Activated CD4-positive, alpha-beta T cell treated with anti-CD3 and anti-CD28 coated beads, Interleukin-10, Interleukin-2, amounts not matched to agents 100 ng/mL and 50 ng/mL, durations not matched to agents 16 hours and 8 hours (primary cell): ENCODE results near the gene LTBP2.
"Not testable (repeated sequence)": the region's sequence is repeated elsewhere in the genome, so short reads cannot be mapped to it uniquely, and the experiment has no call there.

Experiments
- DNase-seq: peaks from one replicate; pipeline ENCODE4 v3.0.0-alpha.2; 2020

The LTBP2 gene

GRCh38 chr14:74547331-74547927 is 64.6 kb downstream of the LTBP2 start:
- DNase-seq, result no peak

GRCh38 chr14:74546416-74546815 is 65.6 kb downstream of the LTBP2 start:
- DNase-seq, result no peak

- no peak for DNase-seq
Measured at GRCh38 chr14:74545386-74545785, 66.7 kb downstream of the LTBP2 start.

- DNase-seq, result no peak
Measured at GRCh38 chr14:74543771-74544438, 68.1 kb downstream of the LTBP2 start.

- no peak for DNase-seq
Measured at GRCh38 chr14:74542056-74542685, 69.9 kb downstream of the LTBP2 start.

- no peak for DNase-seq
Measured at GRCh38 chr14:74541225-74541624, 70.8 kb downstream of the LTBP2 start.

- no peak for DNase-seq
Measured at GRCh38 chr14:74539503-74539902, 72.5 kb downstream of the LTBP2 start.

- DNase-seq, result no peak
Measured at GRCh38 chr14:74538411-74539391, 73.3 kb downstream of the LTBP2 start.

GRCh38 chr14:74536336-74536735 is 75.7 kb downstream of the LTBP2 start:
- not testable (repeated sequence) for DNase-seq

GRCh38 chr14:74535756-74536325 is 76.2 kb downstream of the LTBP2 start:
- no peak for DNase-seq

- DNase-seq, result no peak
Measured at GRCh38 chr14:74533576-74533975, 78.5 kb downstream of the LTBP2 start.

- DNase-seq, result no peak
Measured at GRCh38 chr14:74532246-74532645, 79.8 kb downstream of the LTBP2 start.

- DNase-seq, result no peak
Measured at GRCh38 chr14:74531467-74531866, 80.6 kb downstream of the LTBP2 start.

GRCh38 chr14:74531006-74531405 is 81.0 kb downstream of the LTBP2 start:
- no peak for DNase-seq

GRCh38 chr14:74528886-74529285 is 83.2 kb downstream of the LTBP2 start:
- DNase-seq, result no peak

GRCh38 chr14:74528406-74528805 is 83.6 kb downstream of the LTBP2 start:
- no peak for DNase-seq

GRCh38 chr14:74527736-74528280 is 84.2 kb downstream of the LTBP2 start:
- no peak for DNase-seq

GRCh38 chr14:74526854-74527585 is 85.0 kb downstream of the LTBP2 start:
- DNase-seq, result no peak

GRCh38 chr14:74525361-74525851 is 86.6 kb downstream of the LTBP2 start:
- no peak for DNase-seq

GRCh38 chr14:74524812-74525135 is 87.3 kb downstream of the LTBP2 start:
- no peak for DNase-seq

- no peak for DNase-seq
Measured at GRCh38 chr14:74524076-74524811, 87.8 kb downstream of the LTBP2 start.
